HG02970 (cell line): ENCODE data around the gene AVPR2.

ENCODE experiments used
- ATAC-seq: cut with Tn5 transposase; IDR thresholded peaks from one replicate; pipeline ENCODE4 v1.9.1; 2021; ENCODE audit warnings: mild to moderate bottlenecking, moderate library complexity, moderate number of reproducible peaks; ENCODE audit not compliant: unreplicated experiment, low FRiP score

AVPR2 gene

DNA sequence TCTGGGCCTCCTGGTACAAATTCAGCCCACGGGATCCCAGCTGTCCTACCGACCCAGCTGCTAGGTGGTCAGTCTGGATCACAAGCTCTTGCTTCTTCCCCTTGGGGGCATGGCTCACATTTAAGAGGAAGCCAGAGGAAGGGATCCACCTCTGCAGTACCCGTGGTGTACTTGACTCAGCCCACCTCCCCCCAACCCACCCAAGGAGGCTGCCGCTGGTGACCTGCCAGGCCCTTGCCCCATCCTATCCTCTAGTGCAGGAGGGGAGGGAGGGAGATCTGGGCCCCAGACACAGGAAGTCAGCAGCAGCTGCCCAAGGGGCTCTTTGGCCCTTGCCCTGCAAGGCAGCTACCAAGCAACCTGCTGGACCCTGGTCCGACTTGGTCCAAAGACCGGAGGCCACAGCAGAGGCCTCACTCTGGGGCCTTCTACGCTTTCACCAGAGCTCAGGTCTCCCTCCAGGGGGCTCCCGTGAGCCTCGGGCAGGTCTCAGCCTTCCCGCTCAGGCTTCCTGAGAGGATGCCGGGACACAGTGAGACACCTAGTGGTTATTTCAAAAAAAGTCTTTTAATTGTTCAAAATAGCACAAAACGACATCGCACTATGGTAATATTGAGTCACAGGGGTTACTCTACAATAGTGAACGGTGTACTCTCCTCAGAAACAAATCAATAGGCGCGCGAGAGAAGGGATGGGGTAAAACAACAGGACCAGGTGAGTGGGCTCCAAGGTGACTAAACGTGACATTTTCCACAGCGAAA lies 42.7 kb downstream of the AVPR2 start:
- no peak for ATAC-seq

DNA sequence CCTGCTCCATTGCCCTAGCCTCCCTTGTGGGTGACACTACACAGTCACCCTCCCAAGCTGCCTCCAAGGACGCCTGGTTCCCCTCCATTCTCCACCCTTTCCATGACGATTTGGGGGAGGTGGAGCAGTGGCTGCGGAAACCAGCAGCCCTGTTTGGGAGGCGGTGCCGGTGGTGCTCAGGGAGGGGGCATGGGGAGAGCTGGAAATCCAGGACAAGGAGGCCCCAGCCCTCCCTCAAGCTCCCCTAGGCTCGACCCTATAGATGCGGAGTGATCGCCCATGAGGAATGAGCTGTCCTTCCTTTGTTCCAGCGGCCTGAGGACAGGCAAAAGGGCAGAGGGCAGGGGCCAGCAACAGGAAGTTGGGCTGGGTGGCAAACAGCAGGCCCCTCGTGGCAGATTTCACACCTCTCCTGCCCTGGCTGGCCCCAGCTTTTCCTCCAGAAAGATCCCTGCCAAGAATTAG lies 43.6 kb downstream of the AVPR2 start:
- no peak for ATAC-seq

DNA sequence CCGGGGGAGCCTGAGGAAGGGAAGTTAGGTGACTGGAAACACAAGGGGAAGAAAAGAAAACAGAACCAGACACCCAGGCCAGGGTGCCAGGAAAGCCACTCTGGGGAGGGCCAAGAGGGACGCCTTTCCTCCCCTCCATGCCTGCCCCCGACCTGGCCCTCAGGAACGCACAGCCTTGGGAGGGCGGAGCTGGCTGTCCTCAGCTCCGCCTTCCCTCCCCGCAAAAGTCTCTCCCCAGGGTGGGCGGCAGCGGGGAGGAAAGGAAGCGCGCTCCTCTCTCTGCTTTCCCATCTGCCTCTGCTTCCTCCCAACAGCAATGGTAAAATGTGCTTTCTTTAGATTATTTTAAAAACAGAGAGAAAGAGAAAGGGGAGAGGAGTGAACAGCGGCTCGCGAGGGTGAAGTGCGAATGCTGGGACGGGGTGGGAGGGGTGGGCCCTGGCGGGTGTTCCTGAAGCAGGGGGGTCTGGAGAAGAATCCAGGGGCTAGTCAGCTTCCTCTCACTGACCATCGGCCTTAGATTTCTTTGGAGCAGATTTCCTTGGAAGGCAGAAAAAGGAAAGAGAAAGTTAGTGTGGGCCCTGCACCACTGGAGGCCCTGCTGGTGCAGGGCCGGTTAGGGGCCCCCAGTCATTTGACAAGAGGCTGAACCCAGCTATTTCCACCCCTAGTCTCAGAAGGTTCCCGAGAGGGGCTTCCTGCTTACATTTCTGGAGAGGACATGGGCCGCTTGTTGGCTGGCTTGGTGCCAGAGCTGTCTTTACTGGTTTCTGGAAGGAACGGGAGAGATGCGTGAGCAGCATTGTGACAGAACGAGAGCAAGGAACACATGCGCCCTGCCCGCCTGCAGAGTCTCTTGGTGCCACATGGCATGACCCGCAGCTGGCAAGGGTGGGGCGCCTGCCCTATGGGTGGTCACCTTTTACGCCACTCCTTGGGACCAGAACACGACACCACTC lies 44.7 kb downstream of the AVPR2 start:
- ATAC-seq, result no peak

DNA sequence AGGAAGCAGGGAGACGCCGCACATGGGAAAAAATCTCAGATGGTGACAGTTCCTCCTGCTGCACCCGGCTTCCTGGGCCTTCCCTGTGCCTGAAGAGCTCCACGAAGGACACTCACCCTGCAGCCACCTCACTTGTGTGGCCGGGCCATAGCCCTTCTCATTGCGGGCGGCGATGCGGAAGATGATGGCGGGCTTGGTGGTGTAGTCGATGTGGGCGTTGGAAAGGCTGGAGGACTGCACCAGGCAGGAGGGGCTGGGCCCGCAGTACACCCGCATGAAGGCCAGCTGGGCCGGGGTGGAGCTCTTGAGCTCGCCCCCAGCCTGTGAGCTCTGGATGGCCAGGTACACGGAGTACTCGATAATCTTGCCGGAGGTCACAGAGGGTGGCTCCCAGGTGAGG lies 45.7 kb downstream of the AVPR2 start:
- no peak for ATAC-seq

DNA sequence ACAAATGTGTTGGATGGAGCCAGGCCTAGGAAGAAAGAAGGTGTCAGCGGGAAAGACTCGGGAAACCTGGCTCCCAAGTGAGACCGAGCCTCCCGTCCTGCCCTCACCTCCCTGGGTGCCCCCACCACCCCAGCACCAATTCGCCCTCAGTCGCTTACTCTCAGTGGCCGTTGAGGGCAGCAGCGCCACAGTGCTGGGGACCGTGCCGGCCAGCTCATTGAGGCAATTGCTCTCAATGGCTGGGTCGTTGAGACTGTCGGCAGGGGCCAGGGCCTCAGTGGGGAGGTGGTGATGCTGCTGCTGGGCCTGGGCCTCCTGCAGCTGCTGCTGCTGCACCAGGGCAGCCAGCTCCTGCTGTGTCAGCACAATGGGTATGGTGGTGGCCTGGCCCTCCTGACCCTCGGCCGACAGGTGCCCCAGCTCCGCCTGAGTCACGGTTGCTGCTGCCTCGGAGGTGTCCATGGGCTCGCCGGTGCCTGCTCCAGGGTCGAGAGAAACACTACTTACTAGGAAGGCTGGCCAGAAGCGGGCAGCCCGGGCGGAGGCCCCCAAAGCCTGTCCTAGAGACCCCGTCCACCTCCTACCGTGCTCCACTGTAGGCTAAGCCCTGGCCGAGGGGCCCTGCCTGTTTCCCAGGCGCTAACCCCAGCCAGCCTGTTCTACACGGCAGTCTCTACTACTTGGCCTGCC lies 47.4 kb downstream of the AVPR2 start:
- no peak for ATAC-seq

DNA sequence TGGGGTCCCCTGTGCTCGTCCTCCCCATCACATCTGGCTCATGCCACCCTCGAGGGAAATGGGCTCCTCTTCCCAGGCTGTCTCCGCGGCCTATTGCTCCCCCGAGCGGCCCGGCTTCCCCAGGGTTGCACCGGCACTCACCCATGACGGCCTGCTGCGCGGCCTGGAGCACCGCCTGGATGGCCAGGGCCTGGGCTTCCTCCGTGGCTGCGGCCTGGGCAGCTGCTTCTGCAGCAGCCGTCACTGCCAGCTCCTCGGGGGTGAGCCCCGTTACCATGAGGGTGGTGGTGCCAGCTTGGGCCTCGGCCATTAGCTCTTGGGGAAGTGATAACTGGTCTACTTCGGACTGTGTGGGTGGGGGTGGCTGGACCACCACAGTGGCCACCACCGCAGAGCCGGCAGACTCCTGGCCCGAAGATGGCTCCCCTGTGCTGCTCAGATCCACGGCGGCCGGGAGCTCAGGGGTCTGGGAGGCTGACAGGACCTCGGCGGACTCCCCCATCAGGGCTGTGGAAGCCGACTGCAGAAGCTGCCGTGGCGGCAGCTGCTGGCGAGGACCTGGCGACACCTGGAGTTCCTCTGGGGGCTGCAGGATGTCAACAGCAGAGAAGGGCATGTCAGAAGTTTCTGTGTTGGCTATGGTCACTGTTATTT lies 48.0 kb downstream of the AVPR2 start:
- no peak for ATAC-seq

DNA sequence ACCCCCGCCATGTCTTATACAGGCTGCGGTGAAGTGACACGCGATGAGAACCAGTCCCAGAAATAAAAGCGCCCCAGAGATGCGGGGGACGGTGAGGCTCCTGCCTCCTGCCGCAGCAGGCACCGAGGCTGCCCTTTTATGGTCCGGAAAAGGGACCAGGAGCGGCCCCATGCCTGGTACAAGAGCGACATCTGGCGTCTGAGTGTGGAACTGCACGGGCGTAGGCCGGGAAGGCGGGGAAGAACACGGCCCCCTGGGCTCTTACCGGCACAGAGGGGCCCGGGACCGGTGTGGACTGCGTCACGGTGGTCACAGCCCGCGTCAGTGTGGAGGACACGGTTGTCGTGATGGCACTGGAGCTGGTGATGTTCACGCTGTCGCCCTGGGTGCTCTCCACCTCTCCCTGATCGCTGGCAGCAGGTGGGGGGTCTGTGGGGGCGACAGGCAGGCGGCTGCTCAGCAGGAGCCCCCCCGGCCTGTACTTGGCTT lies 48.9 kb downstream of the AVPR2 start:
- ATAC-seq, result no peak

DNA sequence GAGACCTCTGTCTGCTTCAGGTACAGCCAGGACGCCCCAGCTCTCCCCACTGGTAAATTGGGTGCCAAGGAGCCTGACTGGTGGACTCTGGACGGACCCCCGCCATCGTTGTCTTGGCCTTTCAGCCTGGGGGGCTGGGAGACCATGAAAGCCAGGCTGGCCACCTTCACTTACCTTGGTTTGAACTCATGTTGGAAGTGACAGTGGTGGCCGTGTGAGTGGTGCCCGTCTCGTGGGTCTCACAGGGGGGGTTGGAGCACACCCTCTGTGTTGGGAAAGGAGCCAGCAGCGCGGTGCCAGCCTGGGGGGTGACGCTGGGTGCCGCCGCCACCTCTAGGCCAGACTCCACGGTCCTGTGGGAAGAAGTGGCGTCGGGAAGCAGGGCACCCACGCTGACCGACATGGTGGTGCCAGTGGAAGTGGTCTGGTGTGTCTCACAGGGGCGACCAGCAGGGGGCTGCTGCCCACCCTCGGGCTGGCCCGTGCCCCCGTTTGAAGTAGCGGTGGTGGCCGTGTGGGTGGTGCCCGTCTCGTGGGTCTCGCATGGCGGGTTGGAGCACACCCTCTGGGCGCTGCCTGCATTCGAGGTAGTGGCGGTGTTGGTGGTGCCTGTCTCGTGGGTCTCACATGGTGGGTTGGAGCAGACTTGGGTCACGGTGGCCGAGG lies 49.6 kb downstream of the AVPR2 start:
- no peak for ATAC-seq

DNA sequence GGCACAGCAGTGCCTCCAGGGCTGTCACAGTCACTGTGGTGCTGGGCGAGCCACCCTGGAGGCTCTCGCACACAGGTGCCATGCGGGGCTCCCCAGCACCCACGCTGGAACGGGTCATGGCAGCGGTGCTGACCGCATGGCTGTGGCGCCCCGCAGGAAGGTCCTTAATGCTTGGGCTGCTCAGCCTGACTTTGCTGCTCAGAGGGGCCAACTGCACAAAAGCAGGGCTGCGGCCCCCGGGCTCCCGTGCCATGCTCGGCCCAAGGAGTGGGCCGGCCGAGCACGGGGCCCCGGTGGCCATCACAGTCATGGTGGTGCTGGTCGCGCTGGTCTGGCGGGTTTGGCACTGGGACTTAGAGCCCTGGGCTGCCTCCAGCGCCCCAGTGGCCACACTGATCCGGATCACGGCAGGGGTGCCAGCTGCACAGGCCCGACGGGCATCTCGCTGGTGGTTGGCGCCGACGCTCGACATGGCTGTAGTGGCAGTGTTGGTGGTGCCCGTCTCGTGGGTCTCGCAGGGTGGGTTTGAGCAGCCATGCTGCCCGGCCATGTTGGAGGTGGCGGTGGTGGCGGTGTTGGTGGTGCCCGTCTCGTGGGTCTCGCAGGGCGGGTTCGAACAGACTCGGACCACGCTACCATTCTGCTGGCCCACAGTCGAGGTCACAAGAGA lies 50.2 kb downstream of the AVPR2 start:
- no peak for ATAC-seq

DNA sequence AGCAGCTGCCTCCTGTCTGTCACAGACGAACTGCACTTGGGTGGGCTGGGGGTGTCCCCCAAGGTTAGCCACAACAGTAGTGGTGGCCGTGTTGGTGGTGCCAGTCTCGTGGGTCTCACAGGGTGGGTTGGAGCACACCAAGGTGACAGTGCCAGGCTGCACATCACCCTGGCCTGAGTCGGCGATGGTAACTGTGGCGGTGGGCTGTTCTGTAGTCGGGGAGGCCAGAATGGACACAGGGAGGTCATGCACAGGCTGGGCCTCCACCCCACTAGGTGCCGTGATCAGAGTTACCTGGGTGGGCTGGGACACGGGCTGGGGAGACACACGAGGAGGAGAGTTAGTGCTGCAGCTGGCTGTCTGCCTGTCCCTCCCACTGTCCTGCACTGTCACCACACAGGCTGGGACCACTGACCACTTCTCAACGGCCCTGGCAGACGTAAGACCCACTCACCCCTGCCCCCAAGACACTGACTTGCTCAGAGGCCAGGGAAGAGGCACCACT lies 50.8 kb downstream of the AVPR2 start:
- no peak for ATAC-seq

DNA sequence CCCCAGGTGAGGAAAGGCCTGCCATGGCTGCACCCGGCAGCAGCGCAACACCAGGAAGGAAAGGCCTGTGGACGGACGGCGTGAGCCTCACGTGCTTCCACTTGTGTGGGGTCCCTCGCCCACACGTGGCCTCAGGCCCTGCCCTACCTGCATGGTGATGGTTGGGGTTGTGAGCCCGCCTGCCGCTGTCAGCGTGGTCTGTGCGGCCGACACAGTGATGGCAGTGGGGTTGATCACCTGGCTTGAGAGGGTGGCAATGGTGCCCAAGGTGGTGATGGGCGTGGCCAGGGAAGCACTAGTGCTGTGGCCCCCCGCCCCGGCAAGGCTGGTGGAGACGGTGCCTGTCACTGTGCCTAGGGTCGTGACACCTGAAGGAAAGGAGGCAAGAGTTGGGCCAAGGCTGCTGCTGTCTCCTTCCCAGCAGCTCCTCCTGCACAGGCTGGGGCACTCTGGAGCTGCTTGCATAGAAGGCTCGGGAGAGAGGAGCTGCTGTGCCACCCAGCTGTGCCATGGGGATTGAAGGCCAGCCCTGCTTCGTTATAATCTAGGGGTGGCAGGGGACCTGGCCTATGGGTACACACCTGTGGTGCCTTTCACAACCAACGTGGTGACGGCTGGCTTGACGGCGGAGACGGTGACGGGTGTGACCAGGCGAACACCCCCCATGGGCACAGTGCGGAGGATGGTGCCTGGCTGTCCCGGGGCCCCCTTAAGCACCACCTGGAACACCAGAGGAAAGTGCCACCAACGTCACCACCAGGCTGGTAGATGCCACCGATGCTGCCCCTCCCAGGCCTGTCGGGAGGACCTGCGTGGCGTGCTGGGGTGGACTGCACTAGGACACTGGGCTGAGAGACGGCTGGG lies 51.8 kb downstream of the AVPR2 start:
- ATAC-seq, result no peak
